ENCODE data around the gene MS4A15.

- TF ChIP-seq CTCF (IDR thresholded peaks at IDR 0.05) (no peak), ZFX (IDR thresholded peaks at IDR 0.05; ENCODE audit: borderline replicate concordance) (no peak)
These were observed 25.9 kb downstream of the MS4A15 start for GRCh38 chr11:60782393-60783140.

Data from 22Rv1 (cell line).